Neuronal stem cell (in vitro differentiated cells): ENCODE data around the gene F13A1.

Source experiments
- DNase-seq: peaks from one replicate; pipeline ENCODE4 v3.0.0-alpha.2; 2013; ENCODE audit warnings: low spot score
- H2AFZ ChIP-seq: one replicate; pipeline ENCODE4 v1.6.1; 2013; ENCODE audit warnings: mild to moderate bottlenecking, low read length, inconsistent platforms
- H2AK5ac ChIP-seq: 2 replicates; pipeline ENCODE4 v1.6.1; 2013; ENCODE audit warnings: low read depth, mild to moderate bottlenecking, inconsistent platforms, low read length, moderate library complexity, mixed read lengths
- H2BK120ac ChIP-seq: 2 replicates; pipeline ENCODE4 v1.6.1; 2013; ENCODE audit warnings: low read depth, mild to moderate bottlenecking, inconsistent platforms, low read length, moderate library complexity, mixed read lengths
- H2BK12ac ChIP-seq: one replicate; pipeline ENCODE4 v1.6.1; 2013; ENCODE audit warnings: low read length, inconsistent platforms
- H2BK15ac ChIP-seq: 2 replicates; pipeline ENCODE4 v1.6.1; 2013; ENCODE audit warnings: mild to moderate bottlenecking, low read length, inconsistent platforms, mixed read lengths
- H2BK5ac ChIP-seq: one replicate; pipeline ENCODE4 v1.6.1; 2013; ENCODE audit warnings: inconsistent platforms, mild to moderate bottlenecking, low read length, moderate library complexity
- H3K14ac ChIP-seq: one replicate; pipeline ENCODE4 v1.6.1; 2013; ENCODE audit warnings: low read length, inconsistent platforms
- H3K18ac ChIP-seq: 2 replicates; pipeline ENCODE4 v1.6.1; 2013; ENCODE audit warnings: low read length, inconsistent platforms
- H3K23ac ChIP-seq: 2 replicates; pipeline ENCODE4 v1.6.1; 2013; ENCODE audit warnings: low read depth, mild to moderate bottlenecking, mixed read lengths, low read length, inconsistent platforms; ENCODE audit not compliant: poor library complexity
- H3K27ac ChIP-seq: replicated peaks from 3 replicates; pipeline ENCODE4 v1.5.1; 2013; ENCODE audit warnings: low read length, inconsistent platforms
- H3K27me3 ChIP-seq, 3 experiments: 2 replicates each; pipeline ENCODE4 v1.6.1; 2013; ENCODE audit warnings: low read length in 3 of 3, mild to moderate bottlenecking in 2 of 3, inconsistent platforms in 1 of 3, low read depth in 1 of 3, mixed read lengths in 1 of 3, moderate library complexity in 1 of 3; ENCODE audit not compliant: control insufficient read depth in 3 of 3, insufficient read depth in 3 of 3
- H3K36me3 ChIP-seq, 2 donors: replicated peaks in 1 of 2; 2 replicates each; pipeline ENCODE4 v1.6.1; 2013; ENCODE audit warnings: low read length in 2 of 2; ENCODE audit not compliant: control insufficient read depth in 2 of 2, insufficient read depth in 2 of 2
- H3K4ac ChIP-seq: 2 replicates; pipeline ENCODE4 v1.6.1; 2013; ENCODE audit warnings: inconsistent platforms, mild to moderate bottlenecking, low read length, moderate library complexity
- H3K4me1 ChIP-seq, 2 donors: 1 replicate in 1 of 2; 2 replicates in 1 of 2; pipeline ENCODE4 v1.6.1; 2013; ENCODE audit warnings: low read length in 2 of 2, low read depth in 1 of 2; ENCODE audit not compliant: control insufficient read depth in 2 of 2, insufficient read depth in 1 of 2
- H3K4me2 ChIP-seq: one replicate; pipeline ENCODE4 v1.6.1; 2013; ENCODE audit warnings: mild to moderate bottlenecking, low read length, inconsistent platforms; ENCODE audit not compliant: insufficient read depth, poor library complexity, severe bottlenecking
- H3K4me3 ChIP-seq, 2 donors: 2 replicates each; pipeline ENCODE4 v1.5.1; 2013; ENCODE audit warnings: low read length in 2 of 2, mild to moderate bottlenecking in 2 of 2, inconsistent platforms in 1 of 2, moderate library complexity in 1 of 2
- H3K79me1 ChIP-seq: one replicate; pipeline ENCODE4 v1.6.1; 2013; ENCODE audit warnings: low read depth, mild to moderate bottlenecking, inconsistent platforms, low read length, moderate library complexity
- H3K9ac ChIP-seq: one replicate; pipeline ENCODE4 v1.6.1; 2013; ENCODE audit warnings: mild to moderate bottlenecking, low read depth, low read length, inconsistent platforms; ENCODE audit not compliant: poor library complexity
- H3K9me3 ChIP-seq, 2 donors: replicated peaks in 1 of 2; 2 replicates each; pipeline versions ENCODE3 to v1.6.1; 2013; ENCODE audit warnings: low read length in 2 of 2, mild to moderate bottlenecking in 2 of 2, inconsistent platforms in 1 of 2, low read depth in 1 of 2, mixed read lengths in 1 of 2, moderate library complexity in 1 of 2; ENCODE audit not compliant: control insufficient read depth in 2 of 2, insufficient read depth in 1 of 2
- H4K8ac ChIP-seq: one replicate; pipeline ENCODE4 v1.6.1; 2013; ENCODE audit warnings: low read depth, mild to moderate bottlenecking, inconsistent platforms, low read length, moderate library complexity
- H4K91ac ChIP-seq: one replicate; pipeline ENCODE4 v1.6.1; 2013; ENCODE audit warnings: low read length, low read depth, mild to moderate bottlenecking, inconsistent platforms; ENCODE audit not compliant: poor library complexity
- WGBS, 2 donors: extraction: QIAGEN DNeasy Blood & Tissue Kit; methylation state at CpG; one replicate each; pipeline ENCODE4 v1.1.7; 2013; ENCODE audit warnings: missing lambda C conversion rate in 2 of 2, mixed read lengths in 1 of 2; ENCODE audit not compliant: insufficient read length in 2 of 2, insufficient replicate concordance in 1 of 2; ENCODE audit errors: extremely low coverage in 2 of 2; 5-methylcytosine and 5-hydroxymethylcytosine counted together

Gene F13A1

DNA sequence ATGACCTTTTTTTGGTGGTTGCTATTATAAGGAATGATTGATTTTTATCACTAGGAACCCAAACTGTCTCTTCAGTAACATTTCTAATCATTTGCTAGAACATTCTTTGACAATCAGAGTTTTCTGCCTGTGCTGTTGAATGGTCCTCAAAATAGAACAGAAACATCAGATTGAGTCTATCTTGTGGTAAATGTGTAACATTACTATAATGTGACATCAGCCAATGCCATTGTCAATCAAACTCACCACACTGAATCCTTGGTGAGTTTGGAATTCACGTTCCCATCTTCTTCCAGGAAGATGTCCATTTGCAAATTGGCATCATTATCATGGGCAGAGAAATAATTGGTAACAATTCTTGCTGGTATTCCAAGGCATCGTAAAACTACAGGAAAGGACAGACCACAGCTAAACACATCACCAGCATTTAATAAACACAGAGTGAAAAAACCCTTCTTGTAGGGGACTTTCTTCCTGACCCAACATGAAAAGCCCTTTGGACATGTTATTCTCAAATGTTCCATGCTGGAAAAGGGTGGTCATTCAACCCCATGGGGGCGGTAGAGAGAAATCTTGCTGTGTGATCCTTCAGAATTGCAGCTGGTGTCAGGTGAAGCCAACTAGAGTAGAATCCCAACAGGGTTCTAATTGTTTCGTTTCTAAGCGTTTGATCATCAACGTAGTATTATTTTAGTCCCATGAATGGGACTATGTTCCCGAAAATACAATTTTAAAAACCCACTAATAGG is 98.5 kb downstream of the F13A1 start:
- Histone ChIP-seq H2BK12ac (no peak overlapping the region), H3K4ac (no peak overlapping the region), H2BK120ac (no peak overlapping the region), H3K18ac (no peak overlapping the region), H3K4me1 (peaks cover 0 to 3% of the 10 kb centered on the region in 2 donors), H2BK15ac (no peak overlapping the region), H2AFZ (no peak overlapping the region), H3K14ac (no peak overlapping the region), H2AK5ac (no peak overlapping the region), H2BK5ac (no peak overlapping the region), H3K27ac (no peak overlapping the region), H3K4me3 (no peak overlapping the region), H4K8ac (no peak overlapping the region), H3K4me2 (no peak overlapping the region), H3K36me3 (no peaks in the 10 kb centered on the region), H3K9me3 (no peaks in the 10 kb centered on the region), H3K9ac (no peak overlapping the region), H4K91ac (no peak overlapping the region), H3K79me1 (no peaks in the 10 kb centered on the region), H3K27me3 (no peaks in the 10 kb centered on the region), H3K23ac (no peak overlapping the region)
- WGBS, 2 donors, result no CpG with 5 or more reads among the region's 7 CpGs
- DNase-seq, result no peak

- Histone ChIP-seq H3K9ac (no peak overlapping the region), H2AK5ac (no peak overlapping the region), H3K4me1 (peaks cover 0 to 3% of the 10 kb centered on the region in 2 donors), H3K14ac (no peak overlapping the region), H4K8ac (no peak overlapping the region), H2AFZ (no peak overlapping the region), H2BK120ac (no peak overlapping the region), H3K4me3 (no peak overlapping the region), H4K91ac (no peak overlapping the region), H3K27ac (no peak overlapping the region), H3K27me3 (no peaks in the 10 kb centered on the region), H3K79me1 (no peaks in the 10 kb centered on the region), H2BK5ac (no peak overlapping the region), H3K4ac (no peak overlapping the region), H3K23ac (no peak overlapping the region), H3K9me3 (no peaks in the 10 kb centered on the region), H2BK12ac (no peak overlapping the region), H3K4me2 (no peak overlapping the region), H3K36me3 (no peaks in the 10 kb centered on the region), H2BK15ac (no peak overlapping the region), H3K18ac (no peak overlapping the region)
- no CpG with 5 or more reads among the region's 2 CpGs for WGBS, 2 donors
- no peak for DNase-seq
Measured at GRCh38 chr6:6220718-6221117, 99.7 kb downstream of the F13A1 start.

GRCh38 chr6:6219716-6220115 is 100.7 kb downstream of the F13A1 start:
- Histone ChIP-seq H3K27me3 (no peaks in the 10 kb centered on the region), H3K14ac (no peak overlapping the region), H2BK5ac (no peak overlapping the region), H2AK5ac (no peak overlapping the region), H3K4me1 (peaks cover 0 to 3% of the 10 kb centered on the region in 2 donors), H3K9me3 (no peaks in the 10 kb centered on the region), H3K27ac (no peak overlapping the region), H3K23ac (no peak overlapping the region), H3K4me3 (no peak overlapping the region), H2BK15ac (no peak overlapping the region), H2BK12ac (no peak overlapping the region), H3K4me2 (no peak overlapping the region), H4K91ac (no peak overlapping the region), H2BK120ac (no peak overlapping the region), H3K79me1 (no peaks in the 10 kb centered on the region), H3K18ac (no peak overlapping the region), H3K4ac (no peak overlapping the region), H3K36me3 (no peaks in the 10 kb centered on the region), H3K9ac (no peak overlapping the region), H2AFZ (no peak overlapping the region), H4K8ac (no peak overlapping the region)
- DNase-seq, result no peak
- WGBS, 2 donors, result no CpG with 5 or more reads among the region's 3 CpGs

- Histone ChIP-seq H2AFZ (no peak overlapping the region), H3K14ac (no peak overlapping the region), H3K36me3 (no peaks in the 10 kb centered on the region), H3K4ac (no peak overlapping the region), H3K4me1 (peaks cover 0 to 3% of the 10 kb centered on the region in 2 donors), H3K4me2 (no peak overlapping the region), H3K9me3 (no peaks in the 10 kb centered on the region), H4K91ac (no peak overlapping the region), H3K27me3 (no peaks in the 10 kb centered on the region), H4K8ac (peak overlapping the region; percentile 84), H3K9ac (no peak overlapping the region), H2BK5ac (no peak overlapping the region), H3K79me1 (no peaks in the 10 kb centered on the region), H2AK5ac (peak overlapping the region; percentile 40), H2BK120ac (no peak overlapping the region), H3K23ac (no peak overlapping the region), H2BK15ac (peak overlapping the region; percentile 21), H2BK12ac (no peak overlapping the region), H3K27ac (no peak overlapping the region), H3K4me3 (no peak overlapping the region), H3K18ac (no peak overlapping the region)
- no peak for DNase-seq
- no CpG with 5 or more reads among the region's 3 CpGs for WGBS, 2 donors
Measured at GRCh38 chr6:6218759-6219085, 101.7 kb downstream of the F13A1 start.
